HEK293 (cell line): Measurements from ENCODE around the gene RNASE8.

Experiments used
- KLF8 ChIP-seq: fragments of 450-650 bp; formaldehyde crosslinking; IDR thresholded peaks from 2 replicates; pipeline ENCODE4 v1.5.1; 2016; ENCODE audit warnings: missing biosample characterization, missing genetic modification characterization
- SP2 ChIP-seq: fragments of 450-650 bp; formaldehyde crosslinking; IDR thresholded peaks from 2 replicates; pipeline ENCODE4 v1.5.1; 2016; ENCODE audit warnings: missing biosample characterization, missing genetic modification characterization
- TCF7L2 ChIP-seq: IDR thresholded peaks from 2 replicates; pipeline ENCODE4 v1.6.1; 2011; ENCODE audit warnings: low read depth, mild to moderate bottlenecking, inconsistent platforms, low read length, moderate library complexity, borderline replicate concordance
- YY1 ChIP-seq: fragments of 450-650 bp; formaldehyde crosslinking; IDR thresholded peaks from 2 replicates; pipeline ENCODE4 v1.5.1; 2018; ENCODE audit warnings: missing biosample characterization, missing genetic modification characterization
- ZNF121 ChIP-seq: fragments of 450-650 bp; formaldehyde crosslinking; IDR thresholded peaks from 2 replicates; pipeline ENCODE4 v1.5.1; 2016; ENCODE audit warnings: missing biosample characterization, missing genetic modification characterization
- ZNF223 ChIP-seq: fragments of 450-650 bp; formaldehyde crosslinking; IDR thresholded peaks from 2 replicates; pipeline ENCODE4 v1.5.1; 2016; ENCODE audit warnings: missing biosample characterization, missing genetic modification characterization
- ZNF280D ChIP-seq: fragments of 450-650 bp; formaldehyde crosslinking; IDR thresholded peaks from 2 replicates; pipeline ENCODE4 v1.5.1; 2016; ENCODE audit warnings: missing biosample characterization, missing genetic modification characterization
- ZNF335 ChIP-seq: fragments of 450-650 bp; formaldehyde crosslinking; conservative IDR thresholded peaks from 2 replicates; pipeline ENCODE4 v1.5.1; 2016; ENCODE audit warnings: missing biosample characterization, missing genetic modification characterization
- ZNF350 ChIP-seq: fragments of 450-650 bp; formaldehyde crosslinking; IDR thresholded peaks from 2 replicates; pipeline ENCODE4 v1.5.0; 2017; ENCODE audit warnings: missing biosample characterization, mild to moderate bottlenecking, missing genetic modification characterization
- ZNF394 ChIP-seq: fragments of 450-650 bp; formaldehyde crosslinking; IDR thresholded peaks from 2 replicates; pipeline ENCODE4 v1.5.1; 2016; ENCODE audit warnings: missing biosample characterization, missing genetic modification characterization, mild to moderate bottlenecking, moderate library complexity, borderline replicate concordance
- ZNF473 ChIP-seq: fragments of 450-650 bp; formaldehyde crosslinking; IDR thresholded peaks from 2 replicates; pipeline ENCODE4 v1.5.1; 2017; ENCODE audit warnings: missing biosample characterization, missing genetic modification characterization
- ZNF514 ChIP-seq: fragments of 450-650 bp; formaldehyde crosslinking; IDR thresholded peaks from 2 replicates; pipeline ENCODE4 v1.5.1; 2016; ENCODE audit warnings: missing biosample characterization, missing genetic modification characterization
- ZNF596 ChIP-seq: fragments of 450-650 bp; IDR thresholded peaks from 2 replicates; pipeline ENCODE4 v1.5.0; 2018; ENCODE audit warnings: missing biosample characterization, mild to moderate bottlenecking, missing genetic modification characterization, moderate library complexity
- ZNF600 ChIP-seq: fragments of 450-650 bp; formaldehyde crosslinking; IDR thresholded peaks from 2 replicates; pipeline ENCODE4 v1.5.1; 2016; ENCODE audit warnings: missing biosample characterization, missing genetic modification characterization
- ZSCAN18 ChIP-seq: fragments of 450-650 bp; formaldehyde crosslinking; IDR thresholded peaks from 2 replicates; pipeline ENCODE4 v1.5.1; 2016; ENCODE audit warnings: missing biosample characterization, missing genetic modification characterization
- ZSCAN5A ChIP-seq: fragments of 450-650 bp; formaldehyde crosslinking; IDR thresholded peaks from 2 replicates; pipeline ENCODE4 v1.5.1; 2016; ENCODE audit warnings: missing biosample characterization, missing genetic modification characterization
- TF ChIP-seq, protein P1 (sequence below): fragments of 450-650 bp; formaldehyde crosslinking; IDR thresholded peaks from 2 replicates; pipeline ENCODE4 v1.5.1; 2016; ENCODE audit warnings: missing biosample characterization, missing genetic modification characterization
- TF ChIP-seq, protein P2 (sequence below): fragments of 450-650 bp; formaldehyde crosslinking; IDR thresholded peaks from 2 replicates; pipeline ENCODE4 v1.5.1; 2016; ENCODE audit warnings: missing biosample characterization, missing genetic modification characterization
- TF ChIP-seq, protein P3 (sequence below): fragments of 450-650 bp; formaldehyde crosslinking; IDR thresholded peaks from 2 replicates; pipeline ENCODE4 v1.5.1; 2016; ENCODE audit warnings: missing biosample characterization, missing genetic modification characterization

Gene RNASE8

GRCh38 chr14:21103710-21104447 is 46.3 kb downstream of the RNASE8 start (continued):
- TF ChIP-seq ZSCAN5A (tag by site-specific recombination) (peak; percentile 28; the same call in 1 of the 2 replicates), ZNF280D (tag by site-specific recombination) (no peak), ZNF600 (peak; percentile 75), KLF8 (tag by site-specific recombination) (peak; percentile 97), ZNF514 (tag by site-specific recombination) (no peak), ZNF473 (tag by site-specific recombination) (no peak), ZNF223 (tag by site-specific recombination) (no peak), ZNF335 (tag by site-specific recombination) (peak; percentile 83), ZSCAN18 (tag by site-specific recombination) (no peak), ZNF350 (no peak), TCF7L2 (peak; percentile 59), ZNF596 (peak; percentile 9; the same call in 1 of the 2 replicates), ZNF394 (tag by site-specific recombination) (peak; percentile 61; the same call in 1 of the 2 replicates), SP2 (tag by site-specific recombination) (peak; percentile 95), YY1 (peak; percentile 36), ZNF121 (tag by site-specific recombination) (0 out of 2 replicates have a peak, but pooled peaks have one; percentile 39)
- TF ChIP-seq, protein P1, sequence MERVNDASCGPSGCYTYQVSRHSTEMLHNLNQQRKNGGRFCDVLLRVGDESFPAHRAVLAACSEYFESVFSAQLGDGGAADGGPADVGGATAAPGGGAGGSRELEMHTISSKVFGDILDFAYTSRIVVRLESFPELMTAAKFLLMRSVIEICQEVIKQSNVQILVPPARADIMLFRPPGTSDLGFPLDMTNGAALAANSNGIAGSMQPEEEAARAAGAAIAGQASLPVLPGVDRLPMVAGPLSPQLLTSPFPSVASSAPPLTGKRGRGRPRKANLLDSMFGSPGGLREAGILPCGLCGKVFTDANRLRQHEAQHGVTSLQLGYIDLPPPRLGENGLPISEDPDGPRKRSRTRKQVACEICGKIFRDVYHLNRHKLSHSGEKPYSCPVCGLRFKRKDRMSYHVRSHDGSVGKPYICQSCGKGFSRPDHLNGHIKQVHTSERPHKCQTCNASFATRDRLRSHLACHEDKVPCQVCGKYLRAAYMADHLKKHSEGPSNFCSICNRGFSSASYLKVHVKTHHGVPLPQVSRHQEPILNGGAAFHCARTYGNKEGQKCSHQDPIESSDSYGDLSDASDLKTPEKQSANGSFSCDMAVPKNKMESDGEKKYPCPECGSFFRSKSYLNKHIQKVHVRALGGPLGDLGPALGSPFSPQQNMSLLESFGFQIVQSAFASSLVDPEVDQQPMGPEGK (tag by site-specific recombination): peak; percentile 93
- TF ChIP-seq, protein P2, sequence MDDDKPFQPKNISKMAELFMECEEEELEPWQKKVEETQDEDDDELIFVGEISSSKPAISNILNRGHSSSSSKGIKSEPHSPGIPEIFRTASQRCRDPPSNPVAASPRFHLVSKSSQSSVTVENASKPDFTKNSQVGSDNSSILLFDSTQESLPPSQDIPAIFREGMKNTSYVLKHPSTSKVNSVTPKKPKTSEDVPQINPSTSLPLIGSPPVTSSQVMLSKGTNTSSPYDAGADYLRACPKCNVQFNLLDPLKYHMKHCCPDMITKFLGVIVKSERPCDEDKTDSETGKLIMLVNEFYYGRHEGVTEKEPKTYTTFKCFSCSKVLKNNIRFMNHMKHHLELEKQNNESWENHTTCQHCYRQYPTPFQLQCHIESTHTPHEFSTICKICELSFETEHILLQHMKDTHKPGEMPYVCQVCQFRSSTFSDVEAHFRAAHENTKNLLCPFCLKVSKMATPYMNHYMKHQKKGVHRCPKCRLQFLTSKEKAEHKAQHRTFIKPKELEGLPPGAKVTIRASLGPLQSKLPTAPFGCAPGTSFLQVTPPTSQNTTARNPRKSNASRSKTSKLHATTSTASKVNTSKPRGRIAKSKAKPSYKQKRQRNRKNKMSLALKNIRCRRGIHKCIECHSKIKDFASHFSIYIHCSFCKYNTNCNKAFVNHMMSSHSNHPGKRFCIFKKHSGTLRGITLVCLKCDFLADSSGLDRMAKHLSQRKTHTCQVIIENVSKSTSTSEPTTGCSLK (tag by site-specific recombination): no peak
- TF ChIP-seq, protein P3, sequence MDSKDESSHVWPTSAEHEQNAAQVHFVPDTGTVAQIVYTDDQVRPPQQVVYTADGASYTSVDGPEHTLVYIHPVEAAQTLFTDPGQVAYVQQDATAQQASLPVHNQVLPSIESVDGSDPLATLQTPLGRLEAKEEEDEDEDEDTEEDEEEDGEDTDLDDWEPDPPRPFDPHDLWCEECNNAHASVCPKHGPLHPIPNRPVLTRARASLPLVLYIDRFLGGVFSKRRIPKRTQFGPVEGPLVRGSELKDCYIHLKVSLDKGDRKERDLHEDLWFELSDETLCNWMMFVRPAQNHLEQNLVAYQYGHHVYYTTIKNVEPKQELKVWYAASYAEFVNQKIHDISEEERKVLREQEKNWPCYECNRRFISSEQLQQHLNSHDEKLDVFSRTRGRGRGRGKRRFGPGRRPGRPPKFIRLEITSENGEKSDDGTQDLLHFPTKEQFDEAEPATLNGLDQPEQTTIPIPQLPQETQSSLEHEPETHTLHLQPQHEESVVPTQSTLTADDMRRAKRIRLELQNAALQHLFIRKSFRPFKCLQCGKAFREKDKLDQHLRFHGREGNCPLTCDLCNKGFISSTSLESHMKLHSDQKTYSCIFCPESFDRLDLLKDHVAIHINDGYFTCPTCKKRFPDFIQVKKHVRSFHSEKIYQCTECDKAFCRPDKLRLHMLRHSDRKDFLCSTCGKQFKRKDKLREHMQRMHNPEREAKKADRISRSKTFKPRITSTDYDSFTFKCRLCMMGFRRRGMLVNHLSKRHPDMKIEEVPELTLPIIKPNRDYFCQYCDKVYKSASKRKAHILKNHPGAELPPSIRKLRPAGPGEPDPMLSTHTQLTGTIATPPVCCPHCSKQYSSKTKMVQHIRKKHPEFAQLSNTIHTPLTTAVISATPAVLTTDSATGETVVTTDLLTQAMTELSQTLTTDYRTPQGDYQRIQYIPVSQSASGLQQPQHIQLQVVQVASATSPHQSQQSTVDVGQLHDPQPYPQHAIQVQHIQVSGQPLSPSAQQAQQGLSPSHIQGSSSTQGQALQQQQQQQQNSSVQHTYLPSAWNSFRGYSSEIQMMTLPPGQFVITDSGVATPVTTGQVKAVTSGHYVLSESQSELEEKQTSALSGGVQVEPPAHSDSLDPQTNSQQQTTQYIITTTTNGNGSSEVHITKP (tag by site-specific recombination): peak; percentile 100
